ENCODE results near the gene UBAP1L. TPM values are rescaled to one million over a fixed set of nuclear protein-coding genes. Genes with fewer than 3 reads are reported as not detected.
A peak's percentile ranks its signal among the peaks of the same experiment; 100 is the strongest.
"Not testable (repeated sequence)": the region's sequence is repeated elsewhere in the genome, so short reads cannot be mapped to it uniquely, and the experiment has no call there.

Gene UBAP1L
- total and polyA plus RNA-seq, 8 donors: 2.7 to 12.4 (median 9.4) TPM

DNA sequence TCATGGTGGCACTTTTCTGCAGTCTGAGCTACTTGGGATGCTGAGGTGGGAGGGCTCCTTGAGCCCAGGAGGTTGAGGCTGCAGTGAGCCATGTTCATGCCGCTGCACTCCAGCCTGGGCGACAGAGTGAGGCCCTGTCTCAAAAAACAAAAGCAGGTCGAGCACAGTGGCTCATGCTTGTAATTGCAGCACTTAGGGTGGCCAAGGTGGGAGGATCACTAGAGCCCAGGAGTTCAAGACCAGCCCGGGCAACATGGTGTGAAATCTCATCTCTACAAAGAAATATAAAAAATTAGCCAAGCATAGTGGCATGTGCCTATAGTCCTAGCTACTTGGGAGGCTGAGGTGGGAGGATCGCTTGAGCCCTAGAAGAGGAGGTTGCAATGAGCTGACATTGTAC is 10.0 kb downstream of the UBAP1L start:
- TF ChIP-seq, protein P1, sequence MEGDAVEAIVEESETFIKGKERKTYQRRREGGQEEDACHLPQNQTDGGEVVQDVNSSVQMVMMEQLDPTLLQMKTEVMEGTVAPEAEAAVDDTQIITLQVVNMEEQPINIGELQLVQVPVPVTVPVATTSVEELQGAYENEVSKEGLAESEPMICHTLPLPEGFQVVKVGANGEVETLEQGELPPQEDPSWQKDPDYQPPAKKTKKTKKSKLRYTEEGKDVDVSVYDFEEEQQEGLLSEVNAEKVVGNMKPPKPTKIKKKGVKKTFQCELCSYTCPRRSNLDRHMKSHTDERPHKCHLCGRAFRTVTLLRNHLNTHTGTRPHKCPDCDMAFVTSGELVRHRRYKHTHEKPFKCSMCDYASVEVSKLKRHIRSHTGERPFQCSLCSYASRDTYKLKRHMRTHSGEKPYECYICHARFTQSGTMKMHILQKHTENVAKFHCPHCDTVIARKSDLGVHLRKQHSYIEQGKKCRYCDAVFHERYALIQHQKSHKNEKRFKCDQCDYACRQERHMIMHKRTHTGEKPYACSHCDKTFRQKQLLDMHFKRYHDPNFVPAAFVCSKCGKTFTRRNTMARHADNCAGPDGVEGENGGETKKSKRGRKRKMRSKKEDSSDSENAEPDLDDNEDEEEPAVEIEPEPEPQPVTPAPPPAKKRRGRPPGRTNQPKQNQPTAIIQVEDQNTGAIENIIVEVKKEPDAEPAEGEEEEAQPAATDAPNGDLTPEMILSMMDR (IDR thresholded peaks at IDR 0.05): no peak
- no peak for DNase-seq
- intact Hi-C loops (cut with DNase I): no loop called here

DNA sequence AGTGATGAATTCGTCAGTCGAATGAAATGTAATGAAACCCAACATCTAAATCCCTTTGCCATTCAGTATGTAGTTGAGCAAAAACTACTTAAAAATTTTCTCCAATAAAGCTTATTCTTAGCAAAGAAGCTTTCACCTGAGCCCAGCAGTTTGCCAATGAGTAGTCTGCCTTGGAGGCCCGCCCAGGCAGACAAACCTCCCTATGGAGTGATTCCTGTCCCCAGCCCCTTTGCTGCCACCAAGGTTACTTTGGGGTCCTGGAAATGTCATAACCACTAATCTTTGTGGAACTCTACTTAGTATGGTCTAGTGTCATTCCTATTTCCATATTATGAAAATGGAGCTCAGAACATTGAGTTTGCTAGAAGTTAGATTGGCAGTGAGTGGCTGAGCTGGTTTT is 12.1 kb downstream of the UBAP1L start:
- TF ChIP-seq, protein P1 (IDR thresholded peaks at IDR 0.05): no peak
- peaks cover 3 to 70% of the 10 kb centered on the region in 2 donors for H3K36me3 ChIP-seq
- no peaks in the 10 kb centered on the region for H3K27me3 ChIP-seq
- intact Hi-C loops (cut with DNase I): no loop called here
- ATAC-seq (no peak), DNase-seq (no peak)
- H3K9me3 ChIP-seq: no peaks in the 10 kb centered on the region
- no peak overlapping the region for H3K4me3 ChIP-seq
- no peak overlapping the region for H3K27ac ChIP-seq
- no peaks in the 10 kb centered on the region for H3K4me1 ChIP-seq

More for the DNA sequence above, 10.0 kb downstream of the UBAP1L start:
- Histone ChIP-seq H3K4me3 (no peak overlapping the region), H3K4me1 (no peaks in the 10 kb centered on the region), H3K36me3 (peaks cover 0 to 48% of the 10 kb centered on the region in 2 donors), H3K9me3 (no peaks in the 10 kb centered on the region), H3K27ac (no peak overlapping the region), H3K27me3 (no peaks in the 10 kb centered on the region)
- no peak for ATAC-seq

DNA sequence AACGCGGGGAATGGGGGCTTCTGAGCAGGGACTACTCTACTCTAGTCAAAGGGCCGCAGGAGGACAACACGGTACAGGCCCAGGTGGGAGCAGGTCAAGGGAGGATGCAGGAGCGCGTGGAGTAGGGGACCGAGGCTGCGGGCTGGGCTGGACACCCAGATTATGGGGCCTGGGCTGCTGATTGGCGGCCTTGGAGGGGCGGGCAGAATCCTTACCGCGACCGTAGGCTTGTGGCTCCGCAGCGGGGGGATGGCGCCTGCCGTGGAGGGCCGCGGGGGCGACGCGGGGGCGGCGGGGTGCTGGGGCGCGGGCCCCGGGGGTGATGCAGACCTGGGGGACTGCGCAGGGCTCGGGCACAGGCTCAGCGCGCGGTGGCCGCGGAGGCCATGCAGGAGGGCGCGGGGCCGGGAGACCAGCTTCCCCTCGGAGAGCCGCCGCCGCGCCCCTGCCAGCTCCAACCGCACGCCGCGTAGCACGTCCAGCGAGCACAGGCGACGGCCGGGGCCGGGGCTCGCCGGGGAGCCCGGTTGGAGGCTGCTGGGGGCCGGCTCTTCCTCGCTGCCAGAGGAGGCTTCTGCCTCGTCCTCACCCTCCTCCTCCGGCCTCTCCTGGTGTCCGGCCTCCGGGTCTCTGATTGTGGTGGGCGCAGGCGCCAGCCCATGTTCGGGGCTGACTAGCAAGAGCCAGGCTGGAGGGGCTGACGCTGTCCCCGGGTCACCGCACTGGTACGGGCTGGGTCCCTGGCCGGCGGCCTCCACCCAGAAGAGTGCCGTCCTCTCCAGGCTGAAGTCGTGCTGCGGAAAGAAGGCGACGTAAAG is 12.9 kb downstream of the UBAP1L start:
- Histone ChIP-seq H3K27ac (no peak overlapping the region), H3K4me3 (no peak overlapping the region), H3K36me3 (peaks cover 3 to 78% of the 10 kb centered on the region in 2 donors), H3K9me3 (no peaks in the 10 kb centered on the region), H3K4me1 (no peaks in the 10 kb centered on the region), H3K27me3 (no peaks in the 10 kb centered on the region)
- TF ChIP-seq, protein P1 (IDR thresholded peaks at IDR 0.05): no peak
- intact Hi-C loops (cut with DNase I): no loop called here
- DNase-seq (no peak), ATAC-seq (no peak)

DNA sequence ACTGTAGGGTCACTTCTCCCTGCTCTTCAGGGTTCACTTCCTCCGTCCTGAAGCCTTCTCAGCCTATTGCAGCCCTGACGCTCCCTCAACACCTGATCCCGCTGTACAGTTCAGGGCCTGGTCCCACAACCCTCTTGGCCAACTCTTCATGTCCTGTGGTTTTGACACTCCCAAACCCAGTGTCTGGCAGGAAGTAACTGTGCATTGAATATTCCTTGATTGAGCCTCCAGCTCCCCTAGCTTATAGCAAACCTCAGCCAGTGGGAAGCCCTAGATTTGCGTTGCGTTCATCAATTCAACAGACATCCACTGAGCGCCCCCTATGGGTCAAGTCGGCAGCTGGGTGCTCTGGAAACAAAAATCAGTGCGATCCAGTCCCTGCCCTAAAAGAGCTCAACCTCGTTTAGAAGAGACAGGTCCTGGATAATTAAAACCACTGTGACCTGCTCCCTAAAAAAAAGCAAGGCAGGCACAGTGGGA is 13.5 kb downstream of the UBAP1L start:
- Histone ChIP-seq H3K4me3 (no peak overlapping the region), H3K27ac (no peak overlapping the region), H3K9me3 (no peaks in the 10 kb centered on the region), H3K36me3 (peaks cover 3 to 82% of the 10 kb centered on the region in 2 donors), H3K27me3 (no peaks in the 10 kb centered on the region), H3K4me1 (no peaks in the 10 kb centered on the region)
- ATAC-seq (peak; percentile 91), DNase-seq (peak in 3 of 4 donors; percentile 63 to 88 (median 74))
- intact Hi-C loops (cut with DNase I): no loop called here
- TF ChIP-seq, protein P1 (IDR thresholded peaks at IDR 0.05): peak; percentile 68 to 79

DNA sequence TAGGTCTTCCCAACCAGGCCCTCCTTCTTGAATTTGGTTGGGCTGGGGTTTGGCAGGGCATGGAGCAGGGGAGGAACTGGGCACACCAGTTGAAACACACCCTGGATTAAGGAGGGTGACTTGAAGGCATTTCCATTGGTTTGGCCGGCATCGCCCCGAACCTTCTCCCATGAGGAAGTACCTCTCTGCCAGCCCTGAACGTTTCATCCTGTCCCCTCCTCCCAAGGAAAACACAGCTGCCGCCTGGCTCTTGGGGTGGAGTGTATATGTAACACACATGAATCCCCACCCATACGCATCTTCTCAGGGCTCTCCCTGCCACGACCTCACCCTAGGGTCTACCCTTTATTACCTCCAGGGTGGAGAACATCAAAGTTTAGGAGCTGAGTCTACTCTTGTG is 14.6 kb downstream of the UBAP1L start:
- TF ChIP-seq, protein P1 (IDR thresholded peaks at IDR 0.05): no peak
- Histone ChIP-seq H3K9me3 (no peaks in the 10 kb centered on the region), H3K27me3 (no peaks in the 10 kb centered on the region), H3K27ac (no peak overlapping the region), H3K4me1 (no peaks in the 10 kb centered on the region), H3K4me3 (no peak overlapping the region), H3K36me3 (peaks cover 3 to 73% of the 10 kb centered on the region in 2 donors)
- no peak for DNase-seq
- ATAC-seq: no peak
- intact Hi-C loops (cut with DNase I): no loop called here

DNA sequence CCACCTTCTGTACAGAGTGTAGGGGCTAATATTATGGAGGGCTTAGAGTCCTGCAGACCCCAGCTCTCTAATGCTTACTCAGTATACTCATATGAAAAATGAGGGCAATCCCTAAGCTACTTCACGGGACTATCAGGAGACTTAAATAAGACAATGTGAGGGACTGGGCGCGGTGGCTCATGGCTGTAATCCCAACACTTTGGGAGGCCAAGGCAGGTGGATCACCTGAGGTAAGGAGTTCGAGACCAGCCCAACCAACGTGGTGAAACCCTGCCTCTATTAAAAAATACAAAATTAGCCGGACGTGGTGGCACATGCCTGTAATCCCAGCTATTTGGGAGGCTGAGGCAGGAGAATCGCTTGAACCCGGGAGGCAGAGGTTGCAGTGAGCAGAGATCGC is 15.2 kb downstream of the UBAP1L start:
- H3K36me3 ChIP-seq: peaks cover 3 to 67% of the 10 kb centered on the region in 2 donors
- not testable (repeated sequence) for H3K9me3 ChIP-seq, DNase-seq, ATAC-seq, H3K27ac ChIP-seq, H3K4me3 ChIP-seq, H3K4me1 ChIP-seq, H3K27me3 ChIP-seq
- intact Hi-C loops (cut with DNase I): loop anchor here in 1 of 2 donors (10.0 kb wide), 1 partner anchor 65 kb away; no protein-coding TSS in a partner anchor

Measured in left lung (tissue), 10 donors.